HepG2 (cell line): Measurements from ENCODE around the gene OSGIN1. TPM values are rescaled to one million over a fixed set of nuclear protein-coding genes. Genes with fewer than 3 reads are reported as not detected.

ENCODE experiments used
- ATAC-seq: fragments of 200-7000 bp; cut with Tn5 transposase; 3 replicates; pipeline ENCODE4 v1.9.1; 2020; ENCODE audit warnings: mild to moderate bottlenecking, moderate library complexity
- BruUV-seq: library from RNA; stranded (reverse); fragments of 400-500 nt; replicated peaks from 2 replicates; lab custom pipeline; 2021; lab: Mats Ljungman, UMichigan
- CTCF ChIA-PET: fragments of 300-600 bp; formaldehyde crosslinking; extraction: SDS; loops from one replicate; lab custom pipeline; 2021; ENCODE audit warnings: low total read pairs, inconsistent platforms, low intra/inter-chr PET ratio; lab: Yijun Ruan, JAX
- POLR2A ChIA-PET: fragments of 350-600 bp; sonication (Branson Sonifier 250); formaldehyde crosslinking; loops from one replicate; lab custom pipeline; 2020; ENCODE audit warnings: antibody characterized with exemption, inconsistent platforms; lab: Yijun Ruan, JAX
- DNase-seq: peaks from one replicate; pipeline ENCODE4 v3.0.0-alpha.2; 2015; ENCODE audit warnings: low spot score
- FAIRE-seq: peaks from 3 replicates; lab custom pipeline; 2011; peaks lifted over from hg19 to GRCh38; lab: Jason Lieb, UNC
- H2AFZ ChIP-seq: one replicate; pipeline ENCODE4 v1.6.1; 2011; ENCODE audit warnings: low read length, inconsistent platforms
- H3K27ac ChIP-seq: fragments of 300-600 bp; 3 replicates; pipeline ENCODE4 v1.8.0; 2011; ENCODE audit warnings: mixed run types, mild to moderate bottlenecking, mixed read lengths, low read length, inconsistent platforms; ENCODE audit not compliant: insufficient read depth; ENCODE audit errors: extremely low read length
- H3K27me3 ChIP-seq, 2 experiments: fragments of 200-600 bp in 1 of 2; 2 replicates in 1 of 2; 3 replicates in 1 of 2; pipeline versions ENCODE4 v1.6.0 to v1.8.0; 2011; ENCODE audit warnings: low read length in 2 of 2, mild to moderate bottlenecking in 2 of 2, moderate library complexity in 2 of 2, inconsistent platforms in 1 of 2; ENCODE audit not compliant: insufficient read depth in 2 of 2, control insufficient read depth in 1 of 2
- H3K36me3 ChIP-seq, 2 experiments: fragments of 200-600 bp in 1 of 2; replicated peaks in 1 of 2; 2 replicates in 1 of 2; 3 replicates in 1 of 2; pipeline versions ENCODE4 v1.5.1 to v1.8.0; 2011; ENCODE audit warnings: low read length in 2 of 2, inconsistent platforms in 1 of 2; ENCODE audit not compliant: insufficient read depth in 2 of 2, control insufficient read depth in 1 of 2
- H3K4me1 ChIP-seq: 2 replicates; pipeline ENCODE4 v1.5.1; 2012; ENCODE audit warnings: low read length, inconsistent platforms; ENCODE audit not compliant: insufficient read depth
- H3K4me2 ChIP-seq: 2 replicates; pipeline ENCODE4 v1.6.0; 2011; ENCODE audit warnings: low read depth, low read length, inconsistent platforms
- H3K4me3 ChIP-seq, 3 experiments: fragments of 200-600 bp in 1 of 3; sonication (generic), shearing (Covaris generic) in 1 of 3; replicated peaks in 1 of 3; 2 replicates each; pipeline ENCODE4 v1.5.1; 2011 to 2016; ENCODE audit warnings: low read length in 3 of 3, inconsistent platforms in 2 of 3, low read depth in 2 of 3, mild to moderate bottlenecking in 2 of 3, control low read depth in 1 of 3, mixed read lengths in 1 of 3; ENCODE audit not compliant: insufficient read depth in 1 of 3
- H3K79me2 ChIP-seq: one replicate; pipeline ENCODE4 v1.6.1; 2011; ENCODE audit warnings: low read length, inconsistent platforms; ENCODE audit not compliant: insufficient read depth
- H3K9ac ChIP-seq: 2 replicates; pipeline ENCODE4 v1.6.0; 2011; ENCODE audit warnings: mild to moderate bottlenecking, low read depth, low read length, inconsistent platforms; ENCODE audit not compliant: insufficient read depth
- H3K9me3 ChIP-seq: 2 replicates; pipeline ENCODE4 v1.5.1; 2012; ENCODE audit warnings: mild to moderate bottlenecking, low read length
- H4K20me1 ChIP-seq: 2 replicates; pipeline ENCODE4 v1.6.0; 2011; ENCODE audit warnings: inconsistent platforms, mild to moderate bottlenecking, low read length, moderate library complexity; ENCODE audit not compliant: insufficient read depth
- EP300 ChIP-seq, 3 experiments: sonication (generic) in 1 of 3; formaldehyde crosslinking in 1 of 3; IDR thresholded peaks; 2 replicates each; pipeline versions ENCODE4 v1.5.1 to v1.6.1; 2011 to 2020; ENCODE audit warnings: low read depth in 2 of 3, low read length in 2 of 3, borderline replicate concordance in 1 of 3, improper control_type of control experiment in 1 of 3, mild to moderate bottlenecking in 1 of 3, missing genetic modification reagents in 1 of 3, moderate library complexity in 1 of 3
- IKZF1 ChIP-seq: fragments of 450-650 bp; IDR thresholded peaks from 2 replicates; pipeline ENCODE4 v1.7.1; 2016
- PCBP2 ChIP-seq: fragments of 200-400 bp; formaldehyde crosslinking; optimal IDR thresholded peaks from 2 replicates; pipeline ENCODE3; 2018; ENCODE audit warnings: low read length, low read depth; ENCODE audit not compliant: poor library complexity, severe bottlenecking
- POLR2G ChIP-seq: fragments of 200-400 bp; formaldehyde crosslinking; IDR thresholded peaks from 2 replicates; pipeline ENCODE4 v1.6.1; 2018; ENCODE audit warnings: mild to moderate bottlenecking, low read depth, low read length, moderate library complexity
- RAD21 ChIP-seq: fragments of 450-650 bp; formaldehyde crosslinking; IDR thresholded peaks from 2 replicates; pipeline ENCODE4 v1.5.0; 2020; ENCODE audit warnings: mild to moderate bottlenecking
- STAG1 ChIP-seq: sonication (generic); formaldehyde crosslinking; IDR thresholded peaks from 2 replicates; pipeline ENCODE4 v1.4.0; 2020; ENCODE audit warnings: missing genetic modification reagents
- TMF1 ChIP-seq: sonication (generic); formaldehyde crosslinking; IDR thresholded peaks from 2 replicates; pipeline ENCODE4 v1.8.1; 2022; ENCODE audit warnings: low read depth, missing genetic modification reagents
- ZNF710 ChIP-seq: sonication (generic); formaldehyde crosslinking; IDR thresholded peaks from 2 replicates; pipeline ENCODE4 v1.5.0; 2020; ENCODE audit warnings: mild to moderate bottlenecking, missing genetic modification reagents, borderline replicate concordance
- WGBS: methylation state at CpG from one replicate; pipeline ENCODE4 v1.1.6; 2017; ENCODE audit warnings: low lambda C conversion rate; 5-methylcytosine and 5-hydroxymethylcytosine counted together
- in situ Hi-C: cut with HindIII; loops from 2 replicates; pipeline ENCODE4 v1.10.0; 2017; ENCODE audit warnings: low pct_unique_long_range_greater_than_20kb; ENCODE audit not compliant: extremely low pct_ligation_motif_present
- intact Hi-C: fragments of 100-400 bp; cut with micrococcal nuclease; formaldehyde crosslinking; loops from one replicate; pipeline ENCODE4 v1.10.0; 2022; ENCODE audit not compliant: unreplicated experiment
- polyA plus RNA-seq, 8 experiments: library from polyadenylated mRNA; depleted of rRNA in 3 of 8; stranded (reverse) in 7 of 8; unstranded in 1 of 8; fragments of >200 nt; fragmentation: Illumina TruSeq in 4 of 8; extraction: Trizol in 4 of 8; gene quantifications; 2 replicates each; pipeline versions ENCODE4 v1.2.1 to v1.2.3, GENCODE V29; 2011 to 2016; ENCODE audit warnings: low read depth in 4 of 8, missing spikeins in 1 of 8, mixed read lengths in 1 of 8; ENCODE audit not compliant: insufficient read depth in 1 of 8
- total RNA-seq, 5 experiments: library from RNA; depleted of rRNA; stranded (reverse); fragments of >200 nt; fragmentation: Illumina TruSeq; extraction: Trizol; gene quantifications; 2 replicates each; pipeline ENCODE4 v1.2.3, GENCODE V29; 2016; ENCODE audit warnings: low read depth in 1 of 5
- TF ChIP-seq, protein P1 (sequence below): sonication (generic); formaldehyde crosslinking; IDR thresholded peaks from 2 replicates; pipeline ENCODE4 v1.5.0; 2020; ENCODE audit warnings: mild to moderate bottlenecking, missing genetic modification reagents, moderate library complexity

OSGIN1 gene
- total and polyA plus RNA-seq, 2 of the 13 experiments (the other 11 are each of a cell fraction or from before 2014, with no cell fraction given) = 20.5 to 27.1 TPM

DNA sequence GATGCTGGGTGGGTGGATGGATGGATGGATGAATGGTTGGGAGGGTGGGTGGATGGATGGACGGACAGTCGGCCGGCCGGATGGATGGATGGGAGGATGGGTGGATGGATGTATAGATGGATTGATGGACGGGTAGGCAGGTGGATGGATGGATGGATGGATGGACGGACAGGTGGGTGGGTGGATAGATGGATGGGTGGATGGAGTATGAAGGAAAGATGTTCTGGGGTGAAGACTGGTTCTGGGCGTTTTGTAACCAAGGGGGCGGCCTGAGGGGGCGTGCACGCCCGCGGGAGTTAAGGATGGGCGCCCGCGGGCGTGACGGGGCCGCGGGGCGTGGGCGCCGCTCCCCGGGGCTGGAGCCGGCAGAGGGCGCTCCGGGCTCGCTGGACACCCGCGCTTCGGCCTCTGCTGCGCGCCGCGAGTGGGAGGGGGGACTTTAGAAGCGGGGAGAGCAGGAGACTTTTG lies 14.8 kb downstream of the OSGIN1 start, which contains the start of gene NECAB2:
Gene NECAB2 (plus strand): TSS at position 407 of the 468 bp plus-strand sequence. CDS start 405 bp downstream, outside the sequence.
- H4K20me1 ChIP-seq = peaks cover 14% of the 10 kb centered on the region; the same call in 1 of the 2 replicates
- POLR2A ChIA-PET = no interaction called here
- no peak within 1 kb of the TSS for H2AFZ ChIP-seq
- CTCF ChIA-PET = interaction anchor here (1.1 to 1.6 kb wide), 2 partner anchors 76 to 98 kb away, joined by 4 to 7 read pairs; no protein-coding TSS in a partner anchor
- FAIRE-seq = no peak
- H3K27ac ChIP-seq = no peak within 1 kb of the TSS
- no peak for ATAC-seq
- 87% methylated on average over 25 of the region's 35 CpGs for WGBS
- peaks cover 17% of the 10 kb centered on the region for H3K4me1 ChIP-seq
- H3K9ac ChIP-seq = no peak within 1 kb of the TSS
- no peak within 1 kb of the TSS for H3K4me2 ChIP-seq
- no TSS peak for BruUV-seq
- intact Hi-C loops = no loop called here
- H3K27me3 ChIP-seq = peaks cover 3 to 27% of the 10 kb centered on the region in 2 experiments; a peak in 4 of 5 replicates
- in situ Hi-C loops = loop anchor here (25.0 kb wide), 1 partner anchor 219 kb away; the partner anchor contains the start of genes ADAD2 and TAF1C
- DNase-seq = no peak
- peak within 1 kb of the TSS in 1 of 3 experiments; percentile 33; a peak in 1 of 6 replicates for H3K4me3 ChIP-seq
- peak; percentile 56 for TF ChIP-seq STAG1 (CRISPR knock-in tag)
- TF ChIP-seq EP300 (IDR thresholded peaks at IDR 0.05; ENCODE audit: low read depth in 2 of 2, low read length in 2 of 2) = no peak
- no peak for TF ChIP-seq EP300 (CRISPR knock-in tag; IDR thresholded peaks at IDR 0.05; ENCODE audit: borderline replicate concordance)
- TF ChIP-seq, protein P1, sequence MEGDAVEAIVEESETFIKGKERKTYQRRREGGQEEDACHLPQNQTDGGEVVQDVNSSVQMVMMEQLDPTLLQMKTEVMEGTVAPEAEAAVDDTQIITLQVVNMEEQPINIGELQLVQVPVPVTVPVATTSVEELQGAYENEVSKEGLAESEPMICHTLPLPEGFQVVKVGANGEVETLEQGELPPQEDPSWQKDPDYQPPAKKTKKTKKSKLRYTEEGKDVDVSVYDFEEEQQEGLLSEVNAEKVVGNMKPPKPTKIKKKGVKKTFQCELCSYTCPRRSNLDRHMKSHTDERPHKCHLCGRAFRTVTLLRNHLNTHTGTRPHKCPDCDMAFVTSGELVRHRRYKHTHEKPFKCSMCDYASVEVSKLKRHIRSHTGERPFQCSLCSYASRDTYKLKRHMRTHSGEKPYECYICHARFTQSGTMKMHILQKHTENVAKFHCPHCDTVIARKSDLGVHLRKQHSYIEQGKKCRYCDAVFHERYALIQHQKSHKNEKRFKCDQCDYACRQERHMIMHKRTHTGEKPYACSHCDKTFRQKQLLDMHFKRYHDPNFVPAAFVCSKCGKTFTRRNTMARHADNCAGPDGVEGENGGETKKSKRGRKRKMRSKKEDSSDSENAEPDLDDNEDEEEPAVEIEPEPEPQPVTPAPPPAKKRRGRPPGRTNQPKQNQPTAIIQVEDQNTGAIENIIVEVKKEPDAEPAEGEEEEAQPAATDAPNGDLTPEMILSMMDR (CRISPR knock-in tag) = peak; percentile 45
- peak; percentile 62; the same call in 1 of the 2 replicates for TF ChIP-seq ZNF710 (CRISPR knock-in tag)
- 0 out of 2 replicates have a peak, but pooled peaks have one; percentile 53 for TF ChIP-seq IKZF1
- peak; percentile 19; the same call in 1 of the 2 replicates for TF ChIP-seq RAD21 (CRISPR knock-in tag)
- 0 out of 2 replicates have a peak, but pooled peaks have one; percentile 21 for TF ChIP-seq POLR2G
- peak; percentile 28 for TF ChIP-seq PCBP2
- no peak for TF ChIP-seq TMF1 (CRISPR knock-in tag)
- H3K36me3 ChIP-seq = peaks cover 13 to 25% of the 10 kb centered on the region in 2 experiments; a peak in 4 of 5 replicates
- no peaks in the 10 kb centered on the region for H3K79me2 ChIP-seq
- H3K9me3 ChIP-seq = no peaks in the 10 kb centered on the region
